Ovary (tissue), 9 donors: ENCODE data around the gene EFEMP2. TPM values are rescaled to one million over a fixed set of nuclear protein-coding genes. Genes with fewer than 3 reads are reported as not detected.

Source experiments
- DNase-seq, 5 donors: peaks; one replicate each; pipeline ENCODE4 v3.0.0-alpha.2; 2019 to 2020
- H3K27ac ChIP-seq, 2 donors: fragments of 200-600 bp; one replicate each; pipeline versions ENCODE4 v1.5.1 to v1.8.0; 2019 to 2022
- H3K27me3 ChIP-seq: fragments of 200-600 bp; one replicate; pipeline ENCODE4 v1.8.0; 2022
- H3K36me3 ChIP-seq: fragments of 200-600 bp; sonication (generic); one replicate; pipeline ENCODE4 v1.5.1; 2019
- H3K4me1 ChIP-seq: one replicate; pipeline ENCODE4 v1.8.1; 2013; ENCODE audit warnings: mild to moderate bottlenecking, moderate library complexity; ENCODE audit not compliant: insufficient read depth
- H3K4me3 ChIP-seq: fragments of 200-600 bp; sonication (generic); one replicate; pipeline ENCODE4 v1.5.1; 2017
- H3K9me3 ChIP-seq, 2 donors: fragments of 200-600 bp in 1 of 2; sonication (generic) in 1 of 2; one replicate each; pipeline versions ENCODE4 v1.5.1 to v1.8.1; 2013 to 2019; ENCODE audit warnings: mild to moderate bottlenecking in 1 of 2, moderate library complexity in 1 of 2
- EP300 ChIP-seq: sonication (generic); formaldehyde crosslinking; IDR thresholded peaks from one replicate; pipeline ENCODE4 v1.6.1; 2017; ENCODE audit warnings: antibody characterized with exemption
- POLR2A ChIP-seq: fragments of 450-650 bp; IDR thresholded peaks from one replicate; pipeline ENCODE4 v1.6.1; 2017; ENCODE audit warnings: antibody characterized with exemption, mild to moderate bottlenecking, moderate library complexity
- WGBS, 3 donors: extraction: QIAGEN DNeasy Blood & Tissue Kit in 1 of 3; methylation state at CpG; one replicate each; pipeline versions ENCODE4 v1.1.5 to v1.1.7; 2013 to 2017; 5-methylcytosine and 5-hydroxymethylcytosine counted together
- intact Hi-C, 4 donors: fragments of 100-400 bp; cut with DNase I; formaldehyde crosslinking; loops; one replicate each; pipeline versions ENCODE4 v1.11.0 to v1.15.1; 2022 to 2023
- polyA plus RNA-seq, 2 donors: library from polyadenylated mRNA; stranded (reverse); fragments of 200-250 nt in 1 of 2; fragments of 350-450 nt in 1 of 2; fragmentation: Illumina TruSeq in 1 of 2; extraction: RNeasy Lipid Tissue Mini Kit (QIAGEN cat#74804) in 1 of 2; gene quantifications; one replicate each; pipeline ENCODE4 v1.2.3, GENCODE V29; 2013 to 2014
- total RNA-seq, 7 donors: library from RNA; depleted of rRNA in 2 of 7; stranded (reverse); fragments of >200 nt in 2 of 7; fragmentation: NEBNext Ultra II Directional in 3 of 7; extraction: Animal tissue kit (Norgen Biotek cat#: 25700) in 3 of 7; gene quantifications; one replicate each; pipeline versions ENCODE4 v1.1.0 to v1.2.4, GENCODE V29; 2016 to 2023
- TF ChIP-seq, protein P1 (sequence below), 3 donors: fragments of 450-650 bp in 2 of 3; fragments of 200-600 bp in 1 of 3; IDR thresholded peaks; one replicate each; pipeline versions ENCODE4 v1.5.1 to v1.8.0; 2016 to 2022; ENCODE audit warnings: antibody characterized with exemption in 3 of 3, mild to moderate bottlenecking in 1 of 3
- donor health status: DM: no; HTN: no; CAD: no; lungs with moderate emphysema.
- donor health status: DM: no; HTN: no; CAD: no.
- donor health status: Bipolar disorder and iron deficiency.
- donor health status: DM: yes; HTN: yes; CAD: no.
- donor health status: DM: no; HTN: no; CAD: no.
- donor health status: DM: yes; HTN: yes; CAD: no.

The EFEMP2 gene
- total and polyA plus RNA-seq, 9 donors: 46.6 to 172 (median 132) TPM

DNA sequence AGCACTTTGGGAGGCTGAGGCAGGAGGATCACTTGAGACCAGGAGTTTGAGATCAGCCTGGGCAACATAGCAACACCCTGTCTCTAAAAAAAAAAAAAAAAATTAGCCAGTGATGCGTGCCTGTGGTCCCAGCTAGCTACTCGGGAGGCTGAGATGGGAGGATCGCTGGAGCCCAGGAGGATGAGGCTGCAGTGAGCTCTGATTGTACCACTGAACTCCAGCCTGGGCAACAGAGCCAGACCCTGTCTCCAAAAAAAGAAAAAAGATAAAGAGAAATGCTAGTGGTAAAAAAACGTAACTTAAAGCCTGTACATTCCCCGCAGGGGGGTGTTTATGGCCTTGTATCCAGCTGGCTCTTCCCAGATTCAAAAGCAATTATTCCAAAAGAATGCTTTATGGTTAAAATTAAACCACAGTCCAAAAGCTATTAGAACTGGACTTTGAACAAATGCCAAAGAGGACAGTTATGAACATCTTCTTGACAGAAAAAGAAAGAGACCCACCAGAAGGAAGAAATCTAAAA, 55.2 kb downstream of the EFEMP2 start:
- Histone ChIP-seq H3K27me3 (no peaks in the 10 kb centered on the region), H3K4me3 (peak overlapping the region; percentile 49), H3K9me3 (no peaks in the 10 kb centered on the region), H3K4me1 (peaks cover 2% of the 10 kb centered on the region), H3K36me3 (no peaks in the 10 kb centered on the region), H3K27ac (peak overlapping the region in 1 of 2 donors; percentile 72)
- intact Hi-C loops: loop anchor here in 2 of 4 donors (5.0 to 10.0 kb wide), 2 partner anchors 103 to 110 kb away; partner anchors contain the start of gene KAT5 (in 1 of the 2)
- WGBS, 3 donors: 45 to 55% (median 53%) methylated on average over 5 of the region's 5 CpGs
- DNase-seq: no peak
- TF ChIP-seq, protein P1, sequence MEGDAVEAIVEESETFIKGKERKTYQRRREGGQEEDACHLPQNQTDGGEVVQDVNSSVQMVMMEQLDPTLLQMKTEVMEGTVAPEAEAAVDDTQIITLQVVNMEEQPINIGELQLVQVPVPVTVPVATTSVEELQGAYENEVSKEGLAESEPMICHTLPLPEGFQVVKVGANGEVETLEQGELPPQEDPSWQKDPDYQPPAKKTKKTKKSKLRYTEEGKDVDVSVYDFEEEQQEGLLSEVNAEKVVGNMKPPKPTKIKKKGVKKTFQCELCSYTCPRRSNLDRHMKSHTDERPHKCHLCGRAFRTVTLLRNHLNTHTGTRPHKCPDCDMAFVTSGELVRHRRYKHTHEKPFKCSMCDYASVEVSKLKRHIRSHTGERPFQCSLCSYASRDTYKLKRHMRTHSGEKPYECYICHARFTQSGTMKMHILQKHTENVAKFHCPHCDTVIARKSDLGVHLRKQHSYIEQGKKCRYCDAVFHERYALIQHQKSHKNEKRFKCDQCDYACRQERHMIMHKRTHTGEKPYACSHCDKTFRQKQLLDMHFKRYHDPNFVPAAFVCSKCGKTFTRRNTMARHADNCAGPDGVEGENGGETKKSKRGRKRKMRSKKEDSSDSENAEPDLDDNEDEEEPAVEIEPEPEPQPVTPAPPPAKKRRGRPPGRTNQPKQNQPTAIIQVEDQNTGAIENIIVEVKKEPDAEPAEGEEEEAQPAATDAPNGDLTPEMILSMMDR (IDR thresholded peaks at IDR 0.05): no peak
- no peak for TF ChIP-seq POLR2A
- TF ChIP-seq EP300: no peak

DNA sequence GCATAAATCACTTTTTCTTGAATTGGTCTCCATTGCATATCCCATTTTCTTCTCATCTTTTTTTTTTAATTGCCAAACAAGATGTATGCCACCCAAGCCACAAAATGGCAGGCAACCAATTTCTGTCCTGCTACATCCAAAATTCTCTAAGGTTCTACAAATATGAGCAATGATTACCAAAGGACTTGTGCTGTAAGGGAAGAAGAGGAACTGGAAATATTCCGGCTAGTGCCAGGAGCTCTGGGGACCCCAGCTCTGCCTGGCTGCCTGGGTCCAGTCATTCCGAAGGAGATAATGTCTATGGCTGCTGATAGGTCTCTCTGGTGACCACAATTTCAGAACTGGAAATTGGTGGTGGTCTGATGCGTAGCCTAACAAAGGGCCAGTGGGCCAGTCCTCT, 55.9 kb downstream of the EFEMP2 start:
- intact Hi-C loops: loop anchor here in 2 of 4 donors (5.0 to 10.0 kb wide), 2 partner anchors 102 to 109 kb away; partner anchors contain the start of gene KAT5 (in 1 of the 2)
- Histone ChIP-seq H3K9me3 (no peaks in the 10 kb centered on the region), H3K27ac (peak overlapping the region in 1 of 2 donors; percentile 72), H3K4me3 (no peak overlapping the region), H3K4me1 (peaks cover 2% of the 10 kb centered on the region), H3K27me3 (no peaks in the 10 kb centered on the region), H3K36me3 (no peaks in the 10 kb centered on the region)
- 94 to 96% (median 94%) methylated on average over 3 of the region's 3 CpGs for WGBS, 3 donors
- DNase-seq: no peak
- no peak for TF ChIP-seq EP300
- TF ChIP-seq, protein P1 (IDR thresholded peaks at IDR 0.05): no peak
- no peak for TF ChIP-seq POLR2A

Other genes with a start within 250 kb of the EFEMP2 start
- 10 to 100 TPM; 15.0 to 48.2 (median 42.6) TPM for gene SIPA1, start 234.7 kb downstream of the EFEMP2 start, total RNA-seq
- gene SIPA1, start 234.7 kb downstream of the EFEMP2 start, polyA plus RNA-seq: 10 to 100 TPM; 10.0 to 26.7 TPM
- 100 to 1,000 TPM in 1 of 7 donors, 10 to 100 TPM in 6; 50.8 to 102 (median 91.6) TPM for gene RELA, start 209.9 kb downstream of the EFEMP2 start, total RNA-seq
- gene RELA, start 209.9 kb downstream of the EFEMP2 start, polyA plus RNA-seq: 10 to 100 TPM; 52.0 to 55.0 TPM
- gene KAT5, start 160.5 kb downstream of the EFEMP2 start, total RNA-seq: 100 to 1,000 TPM in 1 of 7 donors, 10 to 100 TPM in 6; 64.5 to 110 (median 78.2) TPM
- 10 to 100 TPM; 56.1 to 67.0 TPM for gene KAT5, start 160.5 kb downstream of the EFEMP2 start, polyA plus RNA-seq
- gene RNASEH2C, start 152.0 kb downstream of the EFEMP2 start, total RNA-seq: 100 to 1,000 TPM in 1 of 7 donors, 10 to 100 TPM in 6; 42.5 to 154 (median 49.7) TPM
- 10 to 100 TPM; 17.9 to 67.2 TPM for gene RNASEH2C, start 152.0 kb downstream of the EFEMP2 start, polyA plus RNA-seq
- gene AP5B1, start 91.8 kb downstream of the EFEMP2 start, total RNA-seq: 10 to 100 TPM in 2 of 7 donors, 1 to 10 TPM in 5; 4.6 to 14.7 (median 8.6) TPM
- 1 to 10 TPM; 2.3 to 6.6 TPM for gene AP5B1, start 91.8 kb downstream of the EFEMP2 start, polyA plus RNA-seq
- gene OVOL1, start 85.7 kb downstream of the EFEMP2 start, total RNA-seq: 1 to 10 TPM in 1 of 7 donors, under 1 TPM in 2, not detected in 4; 0.24 to 3.6 (median 0.31) TPM
- not detected for gene OVOL1, start 85.7 kb downstream of the EFEMP2 start, polyA plus RNA-seq
- 1 to 10 TPM in 4 of 7 donors, under 1 TPM in 2, not detected in 1; 0.66 to 3.0 (median 1.6) TPM for gene SNX32, start 38.8 kb downstream of the EFEMP2 start, total RNA-seq
- gene SNX32, start 38.8 kb downstream of the EFEMP2 start, polyA plus RNA-seq: under 1 TPM; 0.40 to 0.80 TPM
- gene CFL1, start 14.6 kb downstream of the EFEMP2 start, total RNA-seq: 100 to 1,000 TPM; 215 to 585 (median 476) TPM
- gene CFL1, start 14.6 kb downstream of the EFEMP2 start, polyA plus RNA-seq: 100 to 1,000 TPM; 327 to 693 TPM
- gene MUS81, start 12.4 kb downstream of the EFEMP2 start, total RNA-seq: 10 to 100 TPM; 36.9 to 87.0 (median 55.7) TPM
- gene MUS81, start 12.4 kb downstream of the EFEMP2 start, polyA plus RNA-seq: 10 to 100 TPM; 15.9 to 55.9 TPM
- gene CTSW, start 7.0 kb upstream of the EFEMP2 start, total RNA-seq: 1 to 10 TPM in 2 of 7 donors, under 1 TPM in 5; 0.30 to 1.3 (median 0.81) TPM
- under 1 TPM; 0.75 to 0.91 TPM for gene CTSW, start 7.0 kb upstream of the EFEMP2 start, polyA plus RNA-seq
- 10 to 100 TPM; 32.5 to 71.7 (median 44.2) TPM for gene FIBP, start 15.7 kb upstream of the EFEMP2 start, total RNA-seq
- 10 to 100 TPM; 40.1 to 74.2 TPM for gene FIBP, start 15.7 kb upstream of the EFEMP2 start, polyA plus RNA-seq
- 10 to 100 TPM; 31.5 to 85.0 (median 58.1) TPM for gene CCDC85B, start 17.9 kb upstream of the EFEMP2 start, total RNA-seq
- gene CCDC85B, start 17.9 kb upstream of the EFEMP2 start, polyA plus RNA-seq: 10 to 100 TPM in 1 of 2 donors, not detected in 1; 41.5 TPM
- 1 to 10 TPM in 4 of 7 donors, under 1 TPM in 3; 0.61 to 9.4 (median 1.1) TPM for gene FOSL1, start 27.6 kb upstream of the EFEMP2 start, total RNA-seq
- 1 to 10 TPM in 1 of 2 donors, under 1 TPM in 1; 0.94 to 1.0 TPM for gene FOSL1, start 27.6 kb upstream of the EFEMP2 start, polyA plus RNA-seq
- 10 to 100 TPM; 13.7 to 70.5 (median 38.4) TPM for gene C11orf68, start 46.3 kb upstream of the EFEMP2 start, total RNA-seq
- gene C11orf68, start 46.3 kb upstream of the EFEMP2 start, polyA plus RNA-seq: 10 to 100 TPM; 20.5 to 57.8 TPM
- gene DRAP1, start 46.6 kb upstream of the EFEMP2 start, total RNA-seq: 10 to 100 TPM; 40.2 to 84.4 (median 78.3) TPM
- gene DRAP1, start 46.6 kb upstream of the EFEMP2 start, polyA plus RNA-seq: 10 to 100 TPM; 22.2 to 86.7 TPM
- gene TSGA10IP, start 72.7 kb upstream of the EFEMP2 start, total RNA-seq: not detected
- gene TSGA10IP, start 72.7 kb upstream of the EFEMP2 start, polyA plus RNA-seq: not detected
- gene SART1, start 88.9 kb upstream of the EFEMP2 start, total RNA-seq: 10 to 100 TPM; 41.4 to 64.9 (median 57.0) TPM
- 10 to 100 TPM in 1 of 2 donors, 1 to 10 TPM in 1; 8.8 to 52.4 TPM for gene SART1, start 88.9 kb upstream of the EFEMP2 start, polyA plus RNA-seq
- gene EIF1AD, start 129.4 kb upstream of the EFEMP2 start, total RNA-seq: 10 to 100 TPM; 15.2 to 42.1 (median 30.2) TPM
- 10 to 100 TPM; 21.3 to 31.7 TPM for gene EIF1AD, start 129.4 kb upstream of the EFEMP2 start, polyA plus RNA-seq
- gene BANF1, start 129.7 kb upstream of the EFEMP2 start, total RNA-seq: 100 to 1,000 TPM in 5 of 7 donors, 10 to 100 TPM in 2; 42.1 to 268 (median 161) TPM
- 100 to 1,000 TPM; 207 to 222 TPM for gene BANF1, start 129.7 kb upstream of the EFEMP2 start, polyA plus RNA-seq
- gene CST6, start 139.2 kb upstream of the EFEMP2 start, total RNA-seq: 10 to 100 TPM in 1 of 7 donors, under 1 TPM in 4, not detected in 2; 0.32 to 25.4 (median 0.84) TPM
- gene CST6, start 139.2 kb upstream of the EFEMP2 start, polyA plus RNA-seq: under 1 TPM in 1 of 2 donors, not detected in 1; 0.30 TPM
- under 1 TPM in 1 of 7 donors, not detected in 6; 0.25 TPM for gene CATSPER1, start 153.7 kb upstream of the EFEMP2 start, total RNA-seq
- not detected for gene CATSPER1, start 153.7 kb upstream of the EFEMP2 start, polyA plus RNA-seq
- 1 to 10 TPM in 1 of 7 donors, under 1 TPM in 3, not detected in 3; 0.20 to 3.3 (median 0.70) TPM for gene GAL3ST3, start 176.4 kb upstream of the EFEMP2 start, total RNA-seq
- under 1 TPM in 1 of 2 donors, not detected in 1; 0.08 TPM for gene GAL3ST3, start 176.4 kb upstream of the EFEMP2 start, polyA plus RNA-seq
- gene SF3B2, start 179.6 kb upstream of the EFEMP2 start, total RNA-seq: 100 to 1,000 TPM; 113 to 199 (median 189) TPM
- gene SF3B2, start 179.6 kb upstream of the EFEMP2 start, polyA plus RNA-seq: 100 to 1,000 TPM; 132 to 203 TPM
- gene PACS1, start 197.5 kb upstream of the EFEMP2 start, total RNA-seq: 10 to 100 TPM; 22.4 to 83.9 (median 73.9) TPM
- gene PACS1, start 197.5 kb upstream of the EFEMP2 start, polyA plus RNA-seq: 10 to 100 TPM; 31.3 to 92.9 TPM